H9 (cell line): ENCODE results near the gene ARHGAP11A. TPM values are rescaled to one million over a fixed set of nuclear protein-coding genes. Genes with fewer than 3 reads are reported as not detected.

ENCODE experiments used
- DNase-seq: peaks from one replicate; pipeline ENCODE4 v3.0.0-alpha.2; 2017
- H2AFZ ChIP-seq: one replicate; pipeline ENCODE4 v1.6.1; 2013; ENCODE audit warnings: mild to moderate bottlenecking, low read length, control low read depth, moderate library complexity
- H2AK5ac ChIP-seq: 2 replicates; pipeline ENCODE4 v1.6.1; 2013; ENCODE audit warnings: low read length, control low read depth, mixed read lengths; ENCODE audit not compliant: insufficient read length
- H2BK120ac ChIP-seq: one replicate; pipeline ENCODE4 v1.6.1; 2013; ENCODE audit warnings: low read depth, mild to moderate bottlenecking, low read length, control low read depth, inconsistent platforms; ENCODE audit not compliant: poor library complexity, severe bottlenecking
- H2BK12ac ChIP-seq: 2 replicates; pipeline ENCODE4 v1.6.1; 2013; ENCODE audit warnings: low read length, control low read depth, mixed read lengths, low read depth; ENCODE audit not compliant: insufficient read length
- H2BK15ac ChIP-seq: 2 replicates; pipeline ENCODE4 v1.6.1; 2013; ENCODE audit warnings: low read depth, low read length, control low read depth
- H2BK20ac ChIP-seq: one replicate; pipeline ENCODE4 v1.6.1; 2013; ENCODE audit warnings: low read depth, mild to moderate bottlenecking, low read length, control low read depth, inconsistent platforms; ENCODE audit not compliant: poor library complexity, severe bottlenecking
- H2BK5ac ChIP-seq: 2 replicates; pipeline ENCODE4 v1.6.1; 2013; ENCODE audit warnings: low read length, control low read depth, mixed read lengths; ENCODE audit not compliant: insufficient read length
- H3K14ac ChIP-seq: 2 replicates; pipeline ENCODE4 v1.6.1; 2013; ENCODE audit warnings: low read length, control low read depth; ENCODE audit not compliant: insufficient read depth
- H3K18ac ChIP-seq: 2 replicates; pipeline ENCODE4 v1.6.1; 2013; ENCODE audit warnings: low read depth, mild to moderate bottlenecking, mixed read lengths, low read length, control low read depth; ENCODE audit not compliant: insufficient read length
- H3K23ac ChIP-seq: 2 replicates; pipeline ENCODE4 v1.6.1; 2013; ENCODE audit warnings: low read length, control low read depth, mixed read lengths, low read depth; ENCODE audit not compliant: insufficient read length
- H3K23me2 ChIP-seq: 2 replicates; pipeline ENCODE4 v1.6.1; 2013; ENCODE audit warnings: low read depth, mild to moderate bottlenecking, mixed read lengths, low read length, control low read depth; ENCODE audit not compliant: insufficient read length, poor library complexity, severe bottlenecking
- H3K27ac ChIP-seq: 2 replicates; pipeline ENCODE4 v1.5.1; 2013; ENCODE audit warnings: low read length, control low read depth, mixed read lengths, low read depth; ENCODE audit not compliant: insufficient read length
- H3K27me3 ChIP-seq: 2 replicates; pipeline ENCODE4 v1.6.1; 2013; ENCODE audit warnings: low read length, control low read depth, inconsistent platforms; ENCODE audit not compliant: insufficient read depth
- H3K4ac ChIP-seq: 2 replicates; pipeline ENCODE4 v1.6.1; 2013; ENCODE audit warnings: low read depth, mild to moderate bottlenecking, control low read depth, inconsistent platforms, low read length, moderate library complexity
- H3K4me1 ChIP-seq: 2 replicates; pipeline ENCODE4 v1.6.1; 2013; ENCODE audit warnings: low read length, control low read depth, inconsistent platforms; ENCODE audit not compliant: insufficient read depth
- H3K4me2 ChIP-seq: 2 replicates; pipeline ENCODE4 v1.6.1; 2013; ENCODE audit warnings: low read length, control low read depth, mixed read lengths; ENCODE audit not compliant: insufficient read length, insufficient read depth
- H3K56ac ChIP-seq: 2 replicates; pipeline ENCODE4 v1.6.1; 2013; ENCODE audit warnings: low read depth, mild to moderate bottlenecking, mixed read lengths, low read length, control low read depth; ENCODE audit not compliant: insufficient read length
- H3K79me1 ChIP-seq: 2 replicates; pipeline ENCODE4 v1.6.1; 2013; ENCODE audit warnings: low read depth, mild to moderate bottlenecking, moderate library complexity, low read length, control low read depth, inconsistent platforms; ENCODE audit not compliant: insufficient read depth, poor library complexity, severe bottlenecking
- H3K79me2 ChIP-seq: 2 replicates; pipeline ENCODE4 v1.6.1; 2013; ENCODE audit warnings: low read length, control low read depth, inconsistent platforms; ENCODE audit not compliant: insufficient read depth
- H3K9ac ChIP-seq: 2 replicates; pipeline ENCODE4 v1.6.1; 2013; ENCODE audit warnings: low read length, control low read depth, mixed read lengths; ENCODE audit not compliant: insufficient read length; ENCODE audit errors: extremely low read depth
- H3K9me3 ChIP-seq: one replicate; pipeline ENCODE4 v1.6.1; 2013; ENCODE audit warnings: low read depth, low read length, inconsistent platforms; ENCODE audit not compliant: control insufficient read depth
- H3T11ph ChIP-seq: one replicate; pipeline ENCODE4 v1.6.1; 2013; ENCODE audit warnings: mild to moderate bottlenecking, low read length, control low read depth, inconsistent platforms
- H4K20me1 ChIP-seq: one replicate; pipeline ENCODE4 v1.6.1; 2013; ENCODE audit not compliant: control insufficient read depth, insufficient read length, insufficient read depth
- H4K5ac ChIP-seq: 2 replicates; pipeline ENCODE4 v1.6.1; 2013; ENCODE audit warnings: low read depth, mild to moderate bottlenecking, mixed read lengths, low read length, control low read depth; ENCODE audit not compliant: insufficient read length
- H4K8ac ChIP-seq: replicated peaks from 2 replicates; pipeline ENCODE4 v1.6.1; 2013; ENCODE audit warnings: low read length, control low read depth, mixed read lengths, low read depth; ENCODE audit not compliant: insufficient read length
- H4K91ac ChIP-seq: 2 replicates; pipeline ENCODE4 v1.6.1; 2013; ENCODE audit warnings: low read depth, mild to moderate bottlenecking, moderate library complexity, mixed read lengths, low read length, control low read depth; ENCODE audit not compliant: insufficient read length
- H3K27ac Mint-ChIP-seq, 3 experiments: 2 replicates in 2 of 3; 3 replicates in 1 of 3; pipeline ENCODE4 v1.8.0; 2020 to 2021; ENCODE audit warnings: mixed read lengths in 3 of 3, mild to moderate bottlenecking in 1 of 3, moderate library complexity in 1 of 3
- H3K27me3 Mint-ChIP-seq: 2 replicates; pipeline ENCODE4 v1.8.0; 2021; ENCODE audit warnings: low read depth, mild to moderate bottlenecking, moderate library complexity, mixed read lengths
- H3K36me3 Mint-ChIP-seq, 3 experiments: 2 replicates in 2 of 3; 3 replicates in 1 of 3; pipeline ENCODE4 v1.8.0; 2020 to 2021; ENCODE audit warnings: low read depth in 3 of 3, mixed read lengths in 3 of 3; ENCODE audit not compliant: insufficient read depth in 1 of 3
- H3K4me1 Mint-ChIP-seq, 2 experiments: 2 replicates each; pipeline ENCODE4 v1.8.0; 2020; ENCODE audit warnings: mixed read lengths in 2 of 2
- H3K4me3 Mint-ChIP-seq, 2 experiments: 2 replicates in 1 of 2; 3 replicates in 1 of 2; pipeline ENCODE4 v1.8.0; 2020 to 2021; ENCODE audit warnings: mild to moderate bottlenecking in 2 of 2, mixed read lengths in 2 of 2, moderate library complexity in 1 of 2
- H3K9me3 Mint-ChIP-seq, 2 experiments: 2 replicates in 1 of 2; 3 replicates in 1 of 2; pipeline ENCODE4 v1.8.0; 2020; ENCODE audit warnings: mild to moderate bottlenecking in 2 of 2, mixed read lengths in 2 of 2, moderate library complexity in 1 of 2
- CTCF ChIP-seq: fragments of 200-600 bp; sonication (generic); conservative IDR thresholded peaks from 3 replicates; pipeline ENCODE4 v1.8.0; 2021; ENCODE audit warnings: antibody characterized with exemption, mild to moderate bottlenecking
- WGBS: extraction: QIAGEN DNeasy Blood & Tissue Kit; methylation state at CpG from one replicate; pipeline ENCODE4 v1.1.7; 2013; ENCODE audit warnings: missing lambda C conversion rate, low lambda C conversion rate, mixed read lengths; ENCODE audit not compliant: insufficient read length; ENCODE audit errors: extremely low coverage; 5-methylcytosine and 5-hydroxymethylcytosine counted together
- total RNA-seq: library from RNA; stranded (reverse); gene quantifications from 2 replicates; pipeline ENCODE4 v1.2.1, GENCODE V29; 2021

ARHGAP11A gene
- total RNA-seq, 1 experiment from 2014 or later = 94.4 TPM

GRCh38 chr15:32656091-32656490 lies 40.8 kb downstream of the ARHGAP11A start:
- Histone ChIP-seq H2BK20ac (no peak overlapping the region), H2AK5ac (no peak overlapping the region), H2BK15ac (no peak overlapping the region), H3T11ph (no peak overlapping the region), H3K27ac (no peak overlapping the region), H3K27me3 (no peaks in the 10 kb centered on the region), H3K18ac (no peak overlapping the region), H3K9me3 (no peaks in the 10 kb centered on the region), H3K4me2 (no peak overlapping the region), H4K5ac (no peak overlapping the region), H2BK12ac (no peak overlapping the region), H3K56ac (no peak overlapping the region), H3K9ac (no peak overlapping the region), H3K14ac (no peak overlapping the region), H3K79me2 (no peaks in the 10 kb centered on the region), H2BK5ac (no peak overlapping the region), H4K91ac (no peak overlapping the region), H2BK120ac (no peak overlapping the region), H4K20me1 (no peaks in the 10 kb centered on the region), H4K8ac (no peak overlapping the region), H3K4me1 (no peaks in the 10 kb centered on the region; the same call in 1 of the 2 replicates), H3K23me2 (no peaks in the 10 kb centered on the region), H2AFZ (no peak overlapping the region), H3K23ac (no peak overlapping the region), H3K79me1 (no peaks in the 10 kb centered on the region), H3K4ac (no peak overlapping the region)
- Mint-ChIP-seq H3K27me3 (no peaks in the 10 kb centered on the region), H3K27ac (no peak overlapping the region), H3K9me3 (no peaks in the 10 kb centered on the region; a peak in 1 of 5 replicates), H3K36me3 (peaks cover 0 to 18% (median 6%) of the 10 kb centered on the region in 3 experiments; a peak in 2 of 7 replicates), H3K4me1 (peaks cover 33 to 47% of the 10 kb centered on the region in 2 experiments), H3K4me3 (no peak overlapping the region)
- WGBS = no CpG with 5 or more reads among the region's 4 CpGs
- no peak for TF ChIP-seq CTCF
- no peak for DNase-seq
